ENCODE data around the gene BRSK1.

BRSK1 gene

DNA sequence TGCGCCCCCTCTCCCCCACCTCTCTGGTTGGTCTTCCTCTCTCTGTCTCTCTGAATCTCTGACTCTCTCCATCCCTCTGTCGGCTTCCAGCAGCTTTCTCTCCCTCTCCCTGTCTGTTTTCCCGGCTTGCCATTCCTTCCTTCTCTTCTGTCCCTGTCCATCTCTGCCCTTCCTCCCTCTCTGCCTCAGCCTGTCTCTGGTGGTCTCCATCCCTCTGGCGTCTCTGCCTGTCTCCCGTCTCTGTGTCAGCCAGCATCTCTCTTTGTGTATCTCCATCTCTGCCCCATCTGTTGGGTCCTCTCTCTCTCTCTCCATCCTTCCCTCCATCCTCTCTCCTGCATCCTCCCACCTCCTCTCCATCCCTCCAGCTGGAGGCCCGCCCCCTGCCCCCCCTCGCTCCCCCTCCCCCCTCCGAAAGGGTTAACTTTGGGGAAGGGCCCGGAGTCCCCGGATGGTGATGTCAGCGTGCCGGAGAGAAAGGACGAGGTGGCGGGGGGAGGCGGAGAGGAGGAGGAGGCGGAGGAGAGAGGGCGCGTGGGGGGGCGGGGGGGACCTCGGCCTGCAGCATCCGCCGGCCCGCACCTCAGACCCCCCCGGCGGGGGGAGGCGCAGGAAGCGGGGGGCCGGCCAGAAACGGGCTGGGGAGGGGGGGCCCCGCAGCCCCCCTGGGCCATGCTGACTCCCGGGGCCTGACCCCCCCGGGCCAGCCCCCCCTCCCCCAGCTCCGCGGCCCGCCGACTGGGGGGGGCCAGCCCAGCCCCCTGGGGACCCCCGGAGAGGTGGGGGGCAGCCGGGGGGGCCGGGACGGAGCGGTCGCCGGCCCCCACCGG is at the start of gene BRSK1:
Gene BRSK1, plus strand, starts transcription at position 450 of the 830 bp plus-strand sequence. CDS start 446 bp downstream, outside the sequence.
- DNase-seq, result peak; percentile 86

GRCh38 chr19:55238030-55238429 is 45.8 kb upstream of the BRSK1 start:
- DNase-seq, result no peak

GRCh38 chr19:55239004-55239403 is 44.8 kb upstream of the BRSK1 start:
- DNase-seq, result no peak

GRCh38 chr19:55240713-55241020 is 43.1 kb upstream of the BRSK1 start:
- DNase-seq, result no peak

GRCh38 chr19:55241143-55241934 is 42.5 kb upstream of the BRSK1 start:
- no peak for DNase-seq

GRCh38 chr19:55241935-55242464 is 41.8 kb upstream of the BRSK1 start:
- DNase-seq, result no peak

- DNase-seq, result no peak
Measured at GRCh38 chr19:55242517-55242916, 41.3 kb upstream of the BRSK1 start.

- no peak for DNase-seq
Measured at GRCh38 chr19:55244004-55244680, 39.7 kb upstream of the BRSK1 start.

DNA sequence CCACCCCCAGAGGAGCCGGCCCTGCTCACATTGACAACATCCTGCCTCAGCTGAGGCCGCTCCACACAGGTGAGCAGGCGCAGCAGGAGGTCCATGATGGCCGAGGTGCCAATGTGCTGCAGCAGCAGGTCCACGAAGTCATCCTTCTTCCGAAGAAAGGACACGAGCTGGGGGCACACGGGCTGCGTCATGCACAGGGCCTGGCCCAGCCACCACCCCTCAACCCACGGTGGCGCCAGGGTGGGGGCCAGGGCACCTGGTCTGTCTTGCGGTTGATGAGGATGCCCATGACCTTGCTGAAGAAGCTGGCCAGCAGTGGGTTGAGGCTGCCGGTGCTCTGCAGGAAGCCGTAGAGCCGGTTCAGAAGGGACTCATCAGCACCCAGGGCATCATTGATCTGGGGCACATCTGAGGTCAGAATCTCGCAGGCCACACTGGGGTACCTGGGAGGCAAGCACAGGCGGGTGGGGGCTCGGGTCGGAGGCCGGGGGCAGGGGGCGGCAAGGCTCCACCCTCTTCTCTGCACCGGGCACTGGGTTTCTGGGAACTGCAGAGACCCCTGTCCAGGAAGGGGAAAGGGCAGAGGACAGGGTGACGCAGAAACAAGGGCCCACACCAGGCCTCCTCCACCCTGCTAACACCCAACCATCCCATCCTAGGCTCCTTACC is 38.4 kb upstream of the BRSK1 start:
- no peak for DNase-seq

DNA sequence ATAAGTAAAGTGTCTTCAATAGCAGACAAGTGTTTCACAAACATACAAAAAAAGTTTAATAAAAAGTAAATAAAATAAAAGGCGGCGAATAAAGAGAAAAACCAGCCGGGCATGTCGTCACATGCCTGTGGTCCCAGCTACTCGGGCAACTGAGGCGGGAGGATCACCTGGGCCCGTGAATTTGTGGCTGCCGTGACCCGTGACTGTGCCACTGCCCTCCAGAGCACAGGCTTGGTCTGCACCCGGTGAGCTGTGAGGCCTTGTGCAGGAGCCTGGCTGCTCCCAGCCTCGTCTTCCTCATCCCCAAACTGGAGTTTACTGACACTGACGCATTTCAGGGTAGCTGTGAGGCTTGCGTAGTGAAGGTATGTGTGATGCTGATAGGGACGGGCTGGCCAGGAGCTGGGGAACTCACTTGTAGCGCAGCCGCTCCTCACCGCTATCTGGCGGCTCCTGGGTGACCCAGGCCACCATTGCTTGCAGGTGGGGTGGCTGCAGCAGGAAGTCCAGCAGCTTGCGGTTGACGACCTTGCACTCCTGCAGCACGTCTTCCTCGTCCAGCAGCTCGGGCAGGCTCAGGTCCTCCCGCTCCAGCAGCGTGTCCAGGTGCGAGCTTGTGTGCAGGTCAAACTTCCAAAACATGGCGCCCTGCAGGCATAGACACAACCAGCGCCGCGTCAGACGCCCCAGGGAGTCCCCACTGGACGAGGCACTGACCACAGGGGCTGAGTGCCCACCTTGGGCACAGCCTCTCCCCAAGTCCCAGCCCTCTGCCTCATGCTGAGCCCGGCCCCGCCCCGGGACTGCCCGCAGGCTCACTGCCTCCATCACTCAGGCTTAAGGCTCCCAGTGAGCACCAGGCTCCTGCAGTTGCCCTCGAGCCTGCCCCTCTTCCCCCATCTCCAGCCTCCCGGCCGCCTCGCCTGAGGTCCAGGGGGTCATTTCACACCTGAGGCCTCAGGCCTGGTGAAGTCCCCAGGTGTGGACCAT is 37.0 kb upstream of the BRSK1 start:
- no peak for DNase-seq

GRCh38 chr19:55247621-55248099 is 36.1 kb upstream of the BRSK1 start:
- peak; percentile 33 for DNase-seq

DNA sequence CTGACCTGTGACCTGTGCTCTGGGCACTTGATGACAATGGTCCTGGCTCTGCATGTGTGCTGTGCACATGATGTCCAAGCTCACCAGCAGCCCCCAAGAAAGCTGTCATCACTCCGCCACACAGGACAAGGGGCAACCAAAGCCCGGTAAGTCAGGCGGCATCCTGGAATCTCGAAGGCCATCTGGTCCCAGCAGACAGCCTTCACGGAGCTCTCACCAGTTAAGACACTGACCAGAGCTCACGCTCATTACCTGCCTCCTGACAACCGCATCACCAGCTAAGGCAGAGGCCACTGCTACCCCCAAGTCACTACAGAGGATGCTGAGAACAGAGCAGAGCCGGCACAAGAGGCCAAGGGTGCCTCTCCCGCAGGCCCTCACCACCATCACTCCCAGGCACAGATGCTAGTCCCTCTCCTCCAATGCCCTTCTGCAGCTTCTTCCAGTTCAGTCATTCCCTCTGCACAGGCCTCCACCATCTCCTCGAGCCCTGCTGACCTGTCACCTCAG is 35.6 kb upstream of the BRSK1 start:
- DNase-seq, result no peak

DNA sequence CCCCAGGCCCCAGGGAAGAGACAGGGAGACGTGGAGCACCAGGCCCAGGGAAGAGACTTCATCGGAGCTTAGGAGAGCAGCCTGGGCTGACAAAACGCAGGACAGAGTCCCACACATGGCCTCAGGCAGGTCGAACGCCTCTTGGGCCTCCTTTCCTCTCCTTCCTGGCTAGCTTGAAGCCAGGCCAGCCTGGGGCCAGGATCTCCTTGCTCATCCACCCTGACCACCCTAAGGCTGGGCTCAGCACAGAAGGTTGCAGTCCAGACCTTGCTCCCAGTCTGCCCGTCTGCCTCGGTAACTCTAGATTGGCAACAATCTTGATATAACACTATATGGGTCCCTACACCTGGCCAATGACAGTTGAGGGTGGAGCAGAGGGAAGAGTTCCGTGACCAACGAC is 35.1 kb upstream of the BRSK1 start:
- DNase-seq, result no peak

GRCh38 chr19:55249841-55250240 is 34.0 kb upstream of the BRSK1 start:
- no peak for DNase-seq

DNA sequence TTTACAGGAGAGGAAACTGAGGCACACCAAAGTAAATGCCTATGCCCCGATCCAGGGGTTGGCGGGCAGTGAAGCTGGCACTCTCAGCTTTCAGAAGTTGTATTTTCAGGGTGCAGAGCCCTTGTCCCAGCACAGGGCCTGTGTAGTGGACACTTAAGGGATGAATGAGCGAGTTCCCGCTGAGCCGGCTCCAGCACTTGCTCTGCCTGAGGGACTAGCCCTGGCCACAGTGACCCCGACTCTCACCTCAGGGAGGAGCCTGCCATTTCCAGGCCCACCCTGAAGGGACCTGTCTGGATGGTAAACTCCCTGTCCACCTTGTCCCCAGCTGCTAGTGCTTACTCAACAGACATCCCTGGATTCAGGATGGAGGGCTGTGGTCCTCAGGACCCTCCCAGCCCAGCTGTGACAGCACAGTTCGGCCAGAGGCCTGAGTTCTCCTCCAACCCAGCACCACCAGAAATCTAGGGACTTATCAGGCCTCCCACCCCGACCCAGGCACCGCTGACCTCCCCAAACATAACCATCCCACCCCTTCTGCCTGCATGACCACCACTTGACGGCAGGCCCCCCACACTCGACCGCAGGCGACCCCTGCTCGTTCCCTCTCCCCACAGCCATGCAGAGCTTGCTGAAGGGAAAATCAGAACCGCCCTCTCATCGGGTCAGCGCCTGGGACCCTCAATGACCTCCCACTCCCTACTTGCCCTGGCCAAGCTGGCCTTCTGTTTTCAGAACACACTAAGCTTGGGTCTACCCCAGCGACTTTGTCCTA is 33.3 kb upstream of the BRSK1 start:
- DNase-seq, result no peak

DNA sequence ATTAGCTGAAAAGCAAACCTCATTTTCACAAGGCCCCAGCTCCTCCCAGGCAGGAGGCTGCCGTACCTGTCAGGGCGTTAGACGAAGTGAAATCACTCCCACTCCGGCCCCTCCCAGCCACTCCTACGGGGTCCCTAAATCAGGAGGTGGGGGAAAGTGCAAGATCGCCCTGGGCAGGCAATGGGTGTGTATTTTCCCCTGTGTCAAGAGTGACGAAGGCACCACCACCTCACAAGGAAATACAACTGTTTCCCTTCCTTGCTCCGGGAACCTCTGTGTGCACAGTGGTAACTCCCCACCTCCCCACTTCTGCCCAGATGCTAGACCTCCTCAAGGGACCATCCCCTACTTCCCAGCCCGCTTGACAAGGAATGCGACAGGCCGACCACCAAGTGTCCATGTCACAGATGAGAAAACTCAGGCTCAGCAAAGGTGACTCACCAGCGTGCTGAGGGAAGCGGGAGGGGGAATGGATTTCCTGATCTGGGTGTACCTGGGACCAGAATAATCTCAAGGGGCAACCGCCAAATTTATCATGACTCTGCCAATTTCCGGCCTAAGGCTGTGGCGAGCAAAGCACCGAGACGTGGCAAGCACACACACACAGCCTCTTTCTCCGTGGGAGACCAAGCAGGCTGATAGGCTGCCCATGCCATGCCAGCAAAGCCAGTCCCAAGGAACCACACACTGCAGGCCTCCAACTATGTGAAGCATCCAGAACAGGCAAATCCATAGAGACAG is 32.3 kb upstream of the BRSK1 start:
- peak; percentile 29 for DNase-seq

- DNase-seq, result peak; percentile 49
Measured at GRCh38 chr19:55252760-55253663, 30.8 kb upstream of the BRSK1 start.

DNA sequence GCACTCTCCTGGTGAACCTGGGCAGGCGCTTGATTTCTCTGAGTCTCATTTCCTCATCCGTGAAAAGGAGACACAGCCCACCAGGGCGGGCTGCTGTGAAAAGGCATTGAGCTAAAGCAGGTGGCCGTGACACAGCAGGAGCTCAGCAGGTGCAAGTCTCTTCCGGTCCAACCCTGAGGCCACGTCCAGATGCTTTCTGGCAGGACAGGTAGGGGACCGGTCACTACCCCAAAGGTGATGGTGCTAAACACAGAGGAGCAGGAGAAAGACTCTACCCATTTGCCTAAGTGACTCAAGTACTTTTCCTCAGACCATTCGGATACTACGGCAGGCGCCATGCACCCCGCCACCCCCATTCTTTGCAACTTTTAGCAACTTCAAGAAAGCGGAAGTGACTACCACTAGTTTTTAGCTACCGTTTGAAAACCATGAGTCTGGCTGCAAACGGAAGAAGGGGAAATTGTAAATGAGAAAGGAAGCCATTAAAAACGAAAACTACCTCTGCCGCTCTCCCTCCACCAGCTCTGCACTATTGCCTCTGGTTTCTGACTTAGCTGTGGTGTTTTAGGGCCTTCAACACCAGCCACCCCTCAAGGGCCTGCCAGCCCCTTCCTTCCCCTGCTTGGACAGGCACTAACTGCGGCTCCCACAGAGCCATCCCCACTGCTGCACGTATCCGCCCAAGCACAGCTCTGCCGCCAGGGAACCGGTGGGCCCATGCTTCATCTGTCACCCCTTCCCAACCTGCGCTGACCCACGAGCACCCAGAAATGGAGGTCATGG is 29.8 kb upstream of the BRSK1 start:
- peak; percentile 97 for DNase-seq
